ENCODE results near the gene MRPL58. TPM values are rescaled to one million over a fixed set of nuclear protein-coding genes. Genes with fewer than 3 reads are reported as not detected.
"Not testable (repeated sequence)": the region's sequence is repeated elsewhere in the genome, so short reads cannot be mapped to it uniquely, and the experiment has no call there.

The MRPL58 gene
- total RNA-seq, 1 experiment from 2014 or later: 56.0 TPM

- DNase-seq (ENCODE audit: low read depth): peak; percentile 86
Observed at GRCh38 chr17:74987418-74987908, 25.0 kb upstream of the MRPL58 start, which contains the start of gene CDR2L. TSS of gene CDR2L (plus strand) at chr17:74987632. CDS start at chr17:74988044, 412 bp downstream.

- DNase-seq (ENCODE audit: low read depth): peak; percentile 69
Observed at GRCh38 chr17:74987909-74988711, 24.4 kb upstream of the MRPL58 start.

- DNase-seq (ENCODE audit: low read depth): no peak
Observed at GRCh38 chr17:74990581-74991105, 21.8 kb upstream of the MRPL58 start.

- no peak for DNase-seq (ENCODE audit: low read depth)
Observed at GRCh38 chr17:74992223-74992622, 20.2 kb upstream of the MRPL58 start.

- DNase-seq (ENCODE audit: low read depth): no peak
Observed at GRCh38 chr17:74994440-74994839, 18.0 kb upstream of the MRPL58 start.

- no peak for DNase-seq (ENCODE audit: low read depth)
Observed at GRCh38 chr17:74995847-74996246, 16.6 kb upstream of the MRPL58 start.

GRCh38 chr17:74998783-74999182 lies 13.7 kb upstream of the MRPL58 start:
- DNase-seq (ENCODE audit: low read depth): no peak

GRCh38 chr17:74999523-74999922 lies 12.9 kb upstream of the MRPL58 start:
- DNase-seq (ENCODE audit: low read depth): no peak

GRCh38 chr17:75001915-75002843 lies 10.3 kb upstream of the MRPL58 start:
- no peak for DNase-seq (ENCODE audit: low read depth)

GRCh38 chr17:75003070-75003956 lies 9.2 kb upstream of the MRPL58 start:
- DNase-seq (ENCODE audit: low read depth): no peak

GRCh38 chr17:75003957-75004355 lies 8.5 kb upstream of the MRPL58 start:
- no peak for DNase-seq (ENCODE audit: low read depth)

GRCh38 chr17:75004371-75004770 lies 8.1 kb upstream of the MRPL58 start:
- DNase-seq (ENCODE audit: low read depth): no peak

- DNase-seq (ENCODE audit: low read depth): no peak
Observed at GRCh38 chr17:75005291-75005690, 7.2 kb upstream of the MRPL58 start.

- not testable (repeated sequence) for DNase-seq (ENCODE audit: low read depth)
Observed at GRCh38 chr17:75006084-75006483, 6.4 kb upstream of the MRPL58 start.

GRCh38 chr17:75006653-75007052 lies 5.8 kb upstream of the MRPL58 start:
- no peak for DNase-seq (ENCODE audit: low read depth)

GRCh38 chr17:75008373-75008772 lies 4.1 kb upstream of the MRPL58 start:
- no peak for DNase-seq (ENCODE audit: low read depth)

- DNase-seq (ENCODE audit: low read depth): no peak
Observed at GRCh38 chr17:75009139-75009724, 3.2 kb upstream of the MRPL58 start.

- DNase-seq (ENCODE audit: low read depth): no peak
Observed at GRCh38 chr17:75010683-75011400, 1.6 kb upstream of the MRPL58 start.

- DNase-seq (ENCODE audit: low read depth): peak; percentile 57
Observed at GRCh38 chr17:75011401-75012095, 922 bp upstream of the MRPL58 start.

- no peak for DNase-seq (ENCODE audit: low read depth)
Observed at GRCh38 chr17:75012096-75012345, 449 bp upstream of the MRPL58 start.

Measured in LHCN-M2 (cell line).